CD4-positive, alpha-beta T cell treated with Interleukin-15 for 4 hours (primary cell): ENCODE results near the gene ABHD16B.
"Not testable (repeated sequence)": the region's sequence is repeated elsewhere in the genome, so short reads cannot be mapped to it uniquely, and the experiment has no call there.

ENCODE experiments used
- DNase-seq: peaks from one replicate; pipeline ENCODE4 v3.0.0-alpha.2; 2020; ENCODE audit warnings: low spot score

ABHD16B gene

DNA sequence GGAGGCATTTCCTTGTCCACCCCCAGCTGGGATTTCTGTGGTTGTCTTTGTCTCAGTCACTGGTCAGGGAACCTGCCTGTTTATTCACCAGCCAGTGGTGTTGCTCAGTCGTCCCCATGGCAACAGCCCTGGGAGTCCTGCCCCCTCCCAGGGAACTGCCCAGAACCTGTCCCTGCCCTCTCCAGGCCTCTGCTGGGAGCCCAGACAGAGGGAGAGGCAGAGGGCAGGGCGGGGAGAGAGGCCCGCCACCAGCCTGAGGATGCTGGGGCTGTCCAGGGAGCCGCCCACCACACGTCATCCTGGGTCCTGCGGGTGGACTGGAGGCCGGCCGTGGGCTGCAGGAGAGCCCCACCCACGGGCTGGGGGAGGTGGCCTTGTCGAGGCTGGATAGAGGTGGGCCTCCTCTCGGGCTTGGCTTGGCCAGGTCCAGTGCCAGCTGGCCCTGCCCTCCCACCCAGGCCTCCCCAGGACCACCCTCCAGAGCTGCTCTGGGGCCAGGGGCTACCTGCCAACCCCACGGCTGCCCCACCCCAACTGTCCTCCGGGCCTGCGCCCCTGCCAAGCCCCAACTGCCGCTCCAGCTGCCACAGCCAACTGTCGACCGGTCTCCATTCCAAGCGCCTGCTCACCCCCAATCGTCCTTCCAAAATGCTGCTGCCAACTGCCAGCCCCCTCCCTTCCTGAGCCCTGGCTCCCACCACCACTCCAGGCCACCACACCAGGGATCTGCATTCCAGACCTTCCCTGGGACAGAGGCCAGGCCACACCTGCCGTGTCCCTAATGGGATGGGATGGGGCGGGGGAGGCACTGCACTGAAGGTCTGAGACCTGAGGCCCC lies 26.1 kb upstream of the ABHD16B start:
- no peak for DNase-seq

DNA sequence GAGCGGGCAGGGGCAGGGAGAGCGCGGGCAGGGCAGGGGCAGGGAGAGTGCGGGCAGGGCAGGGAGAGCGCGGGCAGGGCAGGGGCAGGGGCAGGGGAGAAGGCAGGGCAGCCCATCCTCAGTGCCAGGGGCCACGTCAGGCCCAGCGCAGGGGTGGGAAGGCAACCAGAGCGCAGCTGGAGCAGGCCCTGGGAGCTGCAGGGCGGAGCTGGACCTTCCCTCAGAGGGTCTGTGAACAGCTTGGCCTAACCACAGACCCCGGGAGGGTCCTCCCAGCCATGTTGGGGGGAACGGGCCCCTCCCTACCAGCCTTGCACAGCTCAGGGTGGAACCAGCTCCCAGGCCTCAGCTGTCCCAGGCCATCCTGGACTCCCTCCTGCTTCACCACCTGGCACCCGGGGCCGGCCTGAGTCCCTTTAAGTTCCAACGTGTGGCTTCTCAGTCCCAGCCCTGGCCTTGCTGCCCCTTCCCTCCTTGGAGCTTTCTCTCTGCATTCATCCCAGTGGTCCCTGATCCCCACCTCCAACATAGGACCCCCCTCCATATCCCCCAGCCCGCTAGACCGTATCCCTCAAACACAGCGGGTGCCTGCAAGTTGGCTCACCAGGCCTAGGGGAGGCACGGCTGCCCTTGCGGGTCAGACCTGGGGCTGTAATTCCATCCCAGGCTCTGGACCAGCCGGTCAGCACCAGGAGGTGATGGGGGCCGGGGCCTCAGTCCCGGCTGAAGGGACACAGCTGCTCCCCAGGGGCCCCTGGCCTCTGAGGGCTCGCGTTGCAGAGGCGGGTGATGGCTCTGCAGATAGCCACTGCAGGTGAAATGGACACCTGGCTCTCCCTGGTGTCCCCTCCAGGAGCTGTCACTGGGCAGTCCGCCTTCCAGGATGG lies 24.6 kb upstream of the ABHD16B start:
- no peak for DNase-seq

DNA sequence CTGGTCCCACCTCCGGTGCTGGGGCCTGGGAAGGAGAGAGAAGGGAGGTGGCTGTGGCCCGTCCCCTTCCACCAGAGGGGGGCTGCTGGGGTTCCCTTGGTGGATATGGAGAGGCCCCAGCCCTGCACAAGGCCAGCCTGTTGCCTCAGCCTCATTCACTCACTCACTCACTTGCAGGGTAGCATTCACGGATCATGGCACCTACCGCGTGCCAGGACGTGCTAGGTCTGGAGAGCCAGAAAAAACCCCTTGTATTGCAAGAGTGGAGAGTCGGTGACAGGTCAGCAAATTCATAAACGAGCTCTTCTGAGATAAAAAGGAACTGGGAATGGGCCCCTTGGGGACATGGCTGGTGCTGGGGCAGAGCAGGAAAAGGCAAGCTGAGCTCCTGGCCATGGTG lies 23.8 kb upstream of the ABHD16B start:
- DNase-seq: no peak

DNA sequence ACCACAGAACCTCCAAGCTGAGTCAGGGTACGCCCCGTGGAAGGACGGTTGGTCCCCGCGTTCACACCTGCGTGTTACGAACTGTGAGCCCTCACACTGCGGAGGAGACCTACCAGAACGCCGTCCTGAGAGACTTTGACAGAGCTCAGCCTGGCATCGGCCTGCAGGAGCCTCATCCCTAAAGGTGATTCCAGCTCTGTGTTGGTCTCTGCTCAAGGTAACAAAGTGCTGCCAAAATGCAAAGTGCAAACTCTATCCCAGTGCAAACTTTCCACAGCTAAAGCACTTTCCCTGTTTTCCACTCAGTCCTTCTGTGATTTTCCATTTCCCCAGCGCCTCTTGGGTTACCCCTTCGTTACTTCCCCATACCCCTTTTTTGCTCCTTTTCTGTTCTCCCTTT lies 21.7 kb upstream of the ABHD16B start:
- no peak for DNase-seq

DNA sequence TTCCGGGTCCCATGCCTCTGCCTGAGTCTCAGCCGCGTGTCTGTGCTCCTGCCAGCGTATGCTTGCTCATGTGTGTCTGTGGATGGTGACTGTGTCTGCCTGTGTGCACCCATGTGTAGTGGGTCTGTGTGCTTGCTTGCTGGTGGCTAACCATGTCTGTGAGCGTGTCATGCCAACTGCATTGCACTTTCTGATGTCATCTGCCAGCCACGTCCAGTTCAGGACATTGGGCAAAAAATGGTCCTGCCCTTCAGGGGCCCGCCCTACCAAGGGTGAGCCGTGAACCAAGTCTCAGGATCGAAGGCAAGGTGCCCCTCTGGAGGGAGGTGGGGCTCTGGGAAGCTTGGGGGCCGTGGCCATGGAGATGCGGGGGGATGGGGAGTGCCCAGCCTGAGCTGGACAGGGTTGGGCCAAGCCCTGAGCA lies 20.9 kb upstream of the ABHD16B start:
- no peak for DNase-seq

DNA sequence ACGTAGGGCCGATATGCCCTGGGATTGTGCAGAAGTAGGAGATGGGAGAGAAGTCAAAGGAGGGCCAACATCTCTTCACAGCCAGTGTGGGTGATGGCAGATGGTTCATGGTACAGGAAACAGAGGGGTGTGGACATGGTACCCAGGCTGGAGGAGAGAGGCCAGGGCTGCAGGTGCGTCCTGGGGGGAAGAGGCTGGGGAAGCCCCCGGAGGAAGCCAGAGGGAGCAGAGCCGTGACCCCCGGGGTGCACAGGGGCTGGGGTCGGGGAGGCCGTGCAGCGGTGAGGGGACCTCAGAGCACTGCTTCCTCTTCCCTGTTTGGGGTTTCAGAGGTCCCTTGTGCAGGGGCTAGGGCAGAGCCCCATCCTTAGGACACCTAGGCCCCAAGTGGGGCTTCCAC lies 19.0 kb upstream of the ABHD16B start:
- no peak for DNase-seq

DNA sequence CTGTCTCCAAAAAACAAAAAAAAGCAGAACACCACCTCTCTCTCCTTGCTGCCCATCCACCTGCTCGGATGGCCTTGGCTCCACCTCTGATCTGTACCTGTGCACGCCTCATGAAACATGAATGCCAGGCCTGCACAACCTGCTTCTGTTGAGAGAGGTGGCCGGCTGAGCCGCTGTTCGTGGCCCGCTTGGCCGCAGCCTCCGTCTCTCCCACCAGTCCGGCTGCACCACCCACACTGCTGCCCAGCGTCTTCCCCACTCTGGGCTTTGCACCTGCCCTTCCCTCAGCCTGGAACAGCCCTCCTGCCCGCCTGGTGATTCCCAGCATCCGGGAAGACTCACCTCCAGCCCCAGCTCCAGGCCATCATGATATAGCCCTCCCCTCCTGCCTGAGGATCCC lies 18.1 kb upstream of the ABHD16B start:
- DNase-seq: no peak

DNA sequence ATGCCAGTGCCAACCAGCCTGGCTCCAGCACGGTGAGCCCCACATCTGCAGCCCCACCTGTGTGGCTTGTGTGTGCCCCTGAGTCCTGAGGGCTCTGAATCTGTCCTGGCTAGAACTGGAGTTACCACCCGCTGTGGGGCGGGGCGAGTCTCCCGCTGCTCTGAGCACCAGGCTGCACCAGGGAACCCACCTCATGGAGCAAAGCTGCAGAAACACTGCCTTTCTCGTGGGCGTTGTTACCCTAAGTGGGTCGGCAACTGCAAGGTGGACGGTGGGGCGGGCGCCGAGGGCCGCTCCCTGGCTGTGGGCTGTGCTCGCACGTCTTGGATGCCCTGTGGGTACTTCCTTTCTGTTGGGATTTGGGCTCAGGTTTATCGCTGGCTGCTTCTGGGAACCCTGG lies 17.5 kb upstream of the ABHD16B start:
- DNase-seq: no peak

DNA sequence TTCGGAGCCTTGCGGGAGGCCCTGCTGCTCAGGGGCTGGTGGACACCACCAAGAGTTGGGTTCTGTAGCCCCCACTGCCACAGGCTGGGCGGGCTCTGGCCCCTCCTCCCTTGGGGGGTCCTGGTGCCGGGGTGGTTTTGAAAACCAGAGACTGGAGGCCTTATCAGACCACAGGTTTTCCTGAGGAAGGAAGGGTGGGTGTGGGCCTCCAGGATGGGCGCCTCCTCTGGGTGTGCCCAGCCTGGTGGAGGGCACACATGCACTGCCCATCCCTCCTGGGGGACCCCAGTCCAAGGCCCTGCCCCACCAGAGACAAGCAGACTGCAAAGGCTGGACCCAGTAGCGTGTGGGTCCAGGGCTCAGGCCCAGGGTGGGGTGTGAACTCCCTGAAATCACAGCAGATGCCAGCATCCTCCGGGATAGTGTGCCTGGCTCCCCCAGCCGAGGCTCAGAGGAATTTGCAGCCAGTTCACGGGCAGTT lies 16.7 kb upstream of the ABHD16B start:
- no peak for DNase-seq

DNA sequence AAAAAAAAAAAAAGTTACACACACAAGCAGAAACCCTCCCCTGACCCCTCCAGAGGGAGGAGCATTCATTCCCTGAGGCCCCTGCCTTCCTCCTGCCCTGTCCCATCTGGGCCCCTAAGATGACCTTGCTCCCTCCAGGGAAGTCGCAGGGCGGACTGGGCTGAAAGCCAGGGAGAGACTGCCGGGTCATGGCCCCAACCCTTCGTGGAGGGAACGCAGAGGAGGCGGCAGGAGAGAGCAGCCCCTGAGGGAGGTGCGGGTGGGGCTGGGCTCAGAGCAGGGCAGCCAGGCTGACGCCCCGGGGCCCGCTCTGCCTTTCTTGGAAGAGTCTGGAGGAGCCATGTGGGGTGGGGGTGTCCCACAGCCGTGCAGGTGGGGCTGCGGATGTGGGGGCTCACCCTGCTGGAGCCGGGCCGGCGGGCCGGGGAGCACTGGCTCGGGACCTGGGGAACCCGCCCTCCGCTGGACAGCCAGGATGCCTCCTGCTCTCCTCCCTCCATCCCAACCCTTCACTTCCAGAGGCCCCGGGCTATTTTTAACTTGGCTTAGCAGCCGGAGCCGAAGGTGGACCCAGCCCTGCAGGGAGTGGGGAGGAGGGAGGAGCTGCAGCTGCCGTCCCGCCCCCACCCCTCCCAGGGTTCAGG lies 15.0 kb upstream of the ABHD16B start:
- no peak for DNase-seq

DNA sequence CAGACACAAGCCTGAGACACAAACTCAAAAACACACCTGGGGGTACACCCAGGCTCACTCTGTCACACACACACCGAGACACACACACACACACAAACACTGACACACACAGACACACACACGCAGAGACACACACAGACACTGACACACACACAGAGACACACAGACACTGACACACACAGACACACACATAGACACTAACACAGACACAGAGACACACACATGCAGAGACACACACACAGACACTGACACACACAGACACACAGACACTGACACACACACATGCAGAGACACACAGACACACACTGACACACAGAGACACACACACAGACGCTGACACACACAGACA lies 14.4 kb upstream of the ABHD16B start:
- no peak for DNase-seq

DNA sequence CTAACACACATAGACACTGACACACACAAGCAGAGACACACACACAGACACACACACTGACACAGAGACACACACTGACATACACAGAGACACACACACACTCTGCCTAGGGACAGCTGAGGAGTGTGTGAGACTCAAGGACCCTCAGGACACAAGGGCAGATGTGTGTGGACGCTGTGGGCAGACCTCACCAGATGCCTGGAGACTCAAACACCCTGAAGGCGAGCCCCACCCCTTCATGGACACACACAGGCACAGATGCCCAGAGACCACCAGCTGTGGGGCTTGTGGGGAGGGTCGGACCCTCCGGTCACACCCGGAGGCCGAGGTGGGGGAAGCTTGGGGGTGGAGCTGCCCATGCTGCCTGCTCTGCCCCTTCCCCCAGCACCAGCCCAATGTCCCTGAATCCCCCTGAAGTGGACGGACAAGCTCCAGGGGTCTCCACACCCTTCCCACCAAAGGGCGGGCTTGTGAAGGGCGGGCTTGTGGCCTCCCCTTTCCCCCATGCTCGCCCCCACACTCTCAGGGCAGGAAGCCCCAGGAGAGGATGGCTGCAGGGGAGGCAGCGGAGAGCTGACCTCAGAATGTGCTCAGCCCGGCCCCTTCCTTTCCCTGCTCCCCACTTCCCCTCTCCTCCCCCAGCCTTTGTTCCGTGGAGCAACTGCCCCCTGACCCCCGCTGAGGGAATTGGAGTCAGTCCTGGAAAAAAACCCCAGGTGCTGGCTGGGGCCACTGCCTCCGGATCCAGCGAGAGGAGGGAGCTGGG lies 13.9 kb upstream of the ABHD16B start:
- DNase-seq: no peak

DNA sequence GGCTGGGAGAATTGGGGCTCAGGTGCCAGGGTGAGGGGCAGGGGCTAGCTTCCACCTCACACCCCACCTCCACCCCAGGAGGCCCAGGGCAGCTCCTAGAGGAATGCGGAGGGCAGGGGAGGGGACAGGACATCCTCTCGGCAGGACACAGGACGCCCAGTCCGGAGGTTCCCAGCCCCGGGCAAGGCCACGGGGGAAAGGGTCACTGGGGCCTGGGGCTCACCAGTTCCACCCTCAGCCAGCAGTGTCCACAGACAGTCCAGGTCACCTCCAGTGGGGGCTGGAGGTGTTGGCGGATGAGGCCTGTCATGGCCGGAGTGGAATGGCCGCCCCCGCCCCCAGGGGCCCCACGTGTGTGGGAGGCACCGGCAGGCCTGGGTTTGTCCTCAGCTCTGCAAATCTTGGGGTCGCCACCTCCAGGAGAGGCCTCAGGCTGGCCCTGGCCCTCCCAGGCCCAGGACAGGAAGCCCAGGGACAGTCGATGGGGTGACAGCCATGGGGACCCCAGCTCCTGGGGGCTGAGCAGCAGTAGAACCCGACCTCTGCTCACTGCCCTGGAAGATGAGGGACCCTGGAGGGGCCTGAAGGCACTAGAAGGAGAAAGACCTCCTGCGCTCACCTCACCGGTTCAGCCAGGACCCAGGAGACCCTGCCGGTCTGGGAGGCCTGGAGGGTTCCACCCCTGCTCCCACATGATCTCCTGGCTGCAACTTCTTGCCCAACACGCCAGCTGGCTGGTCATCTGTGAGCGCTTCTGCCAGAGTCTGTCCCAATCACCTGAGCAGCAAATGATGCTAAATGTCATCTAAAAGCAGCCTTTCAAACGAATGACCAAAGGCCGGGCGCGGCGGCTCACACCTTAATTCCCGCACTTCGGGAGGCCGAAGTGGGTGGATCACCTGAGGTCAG lies 13.0 kb upstream of the ABHD16B start:
- DNase-seq: no peak

DNA sequence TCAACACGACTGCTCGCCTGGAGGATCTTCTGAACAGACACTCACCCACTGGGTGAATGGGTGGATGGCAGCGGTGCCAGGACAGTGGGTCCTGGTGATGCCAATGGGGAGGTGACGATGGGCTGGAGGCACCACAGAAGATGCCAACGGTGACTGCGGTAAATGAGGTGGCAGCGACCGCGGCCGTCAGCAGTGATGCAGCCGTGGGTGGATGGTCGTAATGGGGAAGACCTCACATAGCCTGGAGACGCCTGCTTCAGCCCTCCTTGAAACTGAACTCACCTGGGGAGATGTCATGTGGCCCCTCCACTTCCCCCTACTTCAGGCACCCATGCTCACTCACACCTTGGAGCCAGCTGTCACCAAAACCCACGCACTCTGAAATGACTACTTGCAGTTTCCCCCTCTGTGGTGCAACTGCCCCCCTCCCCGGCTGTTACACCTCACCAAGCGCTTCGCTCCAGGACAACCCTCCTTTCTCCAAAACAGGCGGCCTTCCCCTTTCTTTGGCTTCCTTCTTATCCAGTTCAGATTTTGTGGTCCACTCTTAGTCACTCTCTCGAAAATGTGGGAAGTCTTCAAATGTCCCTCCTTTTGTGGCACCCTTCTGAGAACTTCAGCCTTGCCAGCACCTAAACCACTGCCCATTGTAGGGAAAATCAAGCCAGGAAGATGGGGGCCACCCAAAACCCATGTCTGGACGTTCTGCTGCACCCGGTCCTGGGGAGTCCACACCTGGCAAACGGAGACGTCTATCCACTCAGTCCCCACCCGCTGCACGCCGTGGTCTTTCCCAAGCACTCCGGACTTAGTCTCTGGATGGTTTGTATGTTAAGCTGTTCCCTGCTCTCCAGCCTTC lies 10.4 kb upstream of the ABHD16B start:
- DNase-seq: no peak

DNA sequence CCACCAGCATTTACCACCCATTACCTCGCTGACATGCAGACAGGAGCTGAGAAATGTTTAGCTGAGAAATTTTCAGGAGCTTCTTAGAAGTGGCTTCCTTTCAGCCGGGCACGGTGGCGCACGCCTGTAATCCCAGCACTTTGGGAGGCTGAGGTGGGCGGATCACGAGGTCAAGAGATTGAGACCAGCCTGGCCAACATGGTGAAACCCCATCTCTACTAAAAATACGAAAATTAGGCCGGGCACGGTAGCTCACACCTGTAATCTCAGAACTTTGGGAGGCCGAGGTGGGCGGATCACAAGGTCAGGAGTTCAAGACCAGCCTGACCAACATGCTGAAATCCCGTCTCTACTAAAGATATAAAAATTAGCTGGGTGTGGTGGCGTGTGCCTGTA lies 9.8 kb upstream of the ABHD16B start:
- DNase-seq: not testable (repeated sequence)

DNA sequence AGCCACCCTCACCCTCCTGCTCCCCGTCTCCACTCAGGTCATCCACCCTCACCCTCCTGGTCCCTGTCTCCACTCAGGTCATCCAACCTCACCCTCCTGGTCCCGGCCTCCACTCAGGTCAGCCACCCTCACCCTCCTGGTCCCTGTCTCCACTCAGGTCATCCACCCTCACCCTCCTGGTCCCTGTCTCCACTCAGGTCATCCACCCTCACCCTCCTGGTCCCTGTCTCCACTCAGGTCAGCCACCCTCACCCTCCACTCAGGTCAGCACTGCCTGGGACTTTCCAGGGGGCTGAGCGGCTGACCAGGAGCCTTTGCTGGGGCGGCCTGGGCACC lies 7.6 kb upstream of the ABHD16B start:
- DNase-seq: not testable (repeated sequence)

DNA sequence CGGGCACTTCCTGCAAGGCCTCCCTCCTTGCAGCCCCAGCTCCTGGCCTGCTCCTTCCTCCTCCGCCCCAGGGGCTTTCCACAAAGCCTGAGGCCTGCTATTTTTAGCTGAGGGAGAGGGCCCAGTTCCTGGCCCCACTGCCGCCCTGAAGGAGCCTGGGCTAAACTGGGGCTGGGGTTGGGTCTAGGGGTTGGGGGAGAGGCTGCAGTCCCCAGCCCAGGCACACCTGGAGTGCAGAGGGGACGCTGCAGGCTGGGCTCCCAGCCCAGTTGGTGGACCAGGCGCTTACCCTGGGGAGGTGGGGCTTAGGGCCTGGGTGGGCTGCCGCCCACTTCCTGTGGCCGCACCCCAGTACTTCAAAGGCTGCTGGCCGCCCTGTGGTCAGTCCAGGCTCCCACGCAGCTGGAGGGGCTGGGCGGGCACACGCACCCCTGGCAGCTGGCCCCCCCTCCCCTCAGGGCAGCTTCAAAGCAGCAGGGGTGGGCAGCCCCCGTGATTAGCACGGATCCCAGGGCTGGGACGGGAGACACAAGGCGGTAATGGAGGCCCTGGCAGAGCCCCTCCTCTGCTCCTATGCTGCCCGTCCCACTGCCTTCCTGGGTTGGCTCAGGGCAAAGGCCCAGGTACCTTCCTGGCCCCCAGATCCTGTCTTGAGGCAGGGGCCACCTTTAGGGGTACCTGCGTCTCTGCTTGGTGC lies 7.1 kb upstream of the ABHD16B start:
- no peak for DNase-seq

DNA sequence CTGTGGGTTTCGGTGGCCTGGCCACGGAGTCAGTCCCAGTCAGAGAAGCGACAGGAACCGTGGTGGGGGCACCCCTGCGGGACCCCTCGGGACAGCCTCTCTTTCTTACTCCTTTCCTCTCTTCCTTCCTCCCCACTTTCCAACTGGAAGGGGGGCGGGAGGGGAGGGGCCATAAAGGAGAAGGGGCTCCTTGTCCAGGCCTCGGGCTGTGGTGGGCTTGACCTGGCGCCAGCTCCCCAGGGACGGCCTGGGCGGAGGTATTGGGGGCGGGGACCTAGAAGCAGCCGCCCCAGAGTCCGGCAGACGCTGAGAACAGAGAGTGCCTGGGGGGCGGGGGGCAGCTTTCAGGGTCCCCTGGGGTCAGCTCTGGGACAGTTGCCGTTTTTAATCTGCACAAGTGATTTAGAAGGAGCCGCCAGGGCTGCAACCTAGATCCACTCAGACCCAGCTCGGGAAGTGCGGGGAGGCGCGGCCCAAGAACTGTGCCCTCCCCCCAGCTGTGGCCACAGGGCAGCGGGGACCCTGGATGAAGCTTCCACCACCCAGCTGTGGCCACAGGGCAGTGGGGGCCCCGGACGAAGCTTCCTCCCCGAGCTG lies 6.4 kb upstream of the ABHD16B start:
- no peak for DNase-seq
